Uterus (tissue), 4 donors: Measurements from ENCODE around the gene TLE4. TPM values are rescaled to one million over a fixed set of nuclear protein-coding genes. Genes with fewer than 3 reads are reported as not detected.
A peak's percentile ranks its signal among the peaks of the same experiment; 100 is the strongest.

Experiments used
- DNase-seq, 2 donors: peaks; one replicate each; pipeline ENCODE4 v3.0.0-alpha.2; 2019 to 2020
- H3K27ac ChIP-seq, 2 donors: fragments of 200-600 bp; sonication (generic); 1 replicate in 1 of 2; 2 replicates in 1 of 2; pipeline ENCODE4 v1.5.1; 2016 to 2018
- H3K27me3 ChIP-seq, 2 donors: fragments of 200-600 bp; sonication (generic); one replicate each; pipeline ENCODE4 v1.5.1; 2018 to 2019; ENCODE audit warnings: control low read depth in 1 of 2
- H3K36me3 ChIP-seq, 2 donors: fragments of 200-600 bp; sonication (generic); one replicate each; pipeline ENCODE4 v1.5.1; 2019; ENCODE audit warnings: control low read depth in 1 of 2
- H3K4me1 ChIP-seq, 2 donors: fragments of 200-600 bp; sonication (generic); one replicate each; pipeline ENCODE4 v1.5.1; 2018 to 2019; ENCODE audit warnings: control low read depth in 1 of 2
- H3K4me3 ChIP-seq, 2 donors: fragments of 200-600 bp; sonication (generic); 1 replicate in 1 of 2; 2 replicates in 1 of 2; pipeline ENCODE4 v1.5.1; 2018 to 2019; ENCODE audit warnings: mild to moderate bottlenecking in 1 of 2
- H3K9me3 ChIP-seq, 2 donors: fragments of 200-600 bp; sonication (generic); one replicate each; pipeline ENCODE4 v1.5.1; 2019; ENCODE audit warnings: control low read depth in 1 of 2
- CTCF ChIP-seq, 4 experiments: fragments of 200-600 bp in 2 of 4; fragments of 450-650 bp in 2 of 4; sonication (generic) in 2 of 4; IDR thresholded peaks; one replicate each; pipeline ENCODE4 v1.5.1; 2016 to 2019; ENCODE audit warnings: antibody characterized with exemption in 4 of 4, mild to moderate bottlenecking in 2 of 4, moderate library complexity in 1 of 4
- POLR2A ChIP-seq, 2 donors: fragments of 450-650 bp; IDR thresholded peaks; one replicate each; pipeline ENCODE4 v1.6.1; 2016; ENCODE audit warnings: antibody characterized with exemption in 2 of 2, mild to moderate bottlenecking in 1 of 2, moderate library complexity in 1 of 2
- intact Hi-C: fragments of 100-400 bp; cut with DNase I; formaldehyde crosslinking; loops from one replicate; pipeline ENCODE4 v1.15.1; 2023; ENCODE audit warnings: low total_unique reads
- total RNA-seq, 4 donors: library from RNA; depleted of rRNA in 3 of 4; stranded (reverse); fragments of >200 nt in 3 of 4; gene quantifications; one replicate each; pipeline versions ENCODE4 v1.1.0 to v1.2.4, GENCODE V29; 2014 to 2023
- donor health status: DM: yes; HTN: yes; CAD: no.

The TLE4 gene
- total RNA-seq, 4 donors from 2014 or later = 21.1 to 134 (median 35.1) TPM

- H3K27ac ChIP-seq = no peak overlapping the region
- peaks cover 5 to 6% of the 10 kb centered on the region in 2 donors for H3K4me1 ChIP-seq
- no peaks in the 10 kb centered on the region for H3K27me3 ChIP-seq
- no peak for DNase-seq
- no peaks in the 10 kb centered on the region for H3K9me3 ChIP-seq
- no peak for TF ChIP-seq POLR2A (IDR thresholded peaks at IDR 0.05)
- no peak for TF ChIP-seq CTCF (IDR thresholded peaks at IDR 0.05)
- no peak overlapping the region for H3K4me3 ChIP-seq
- intact Hi-C loops = no loop called here
- no peaks in the 10 kb centered on the region for H3K36me3 ChIP-seq
These were observed 95.4 kb downstream of the TLE4 start for GRCh38 chr9:79667120-79667519.

GRCh38 chr9:79667817-79668436, 96.2 kb downstream of the TLE4 start:
- H3K4me3 ChIP-seq = no peak overlapping the region
- intact Hi-C loops = no loop called here
- DNase-seq = no peak
- no peak overlapping the region for H3K27ac ChIP-seq
- no peaks in the 10 kb centered on the region for H3K27me3 ChIP-seq
- no peak for TF ChIP-seq CTCF (IDR thresholded peaks at IDR 0.05)
- no peak for TF ChIP-seq POLR2A (IDR thresholded peaks at IDR 0.05)
- no peaks in the 10 kb centered on the region for H3K36me3 ChIP-seq
- H3K9me3 ChIP-seq = no peaks in the 10 kb centered on the region
- peaks cover 0 to 2% of the 10 kb centered on the region in 2 donors for H3K4me1 ChIP-seq

- TF ChIP-seq POLR2A (IDR thresholded peaks at IDR 0.05) (no peak), CTCF (IDR thresholded peaks at IDR 0.05) (no peak)
- H3K9me3 ChIP-seq = no peaks in the 10 kb centered on the region
- H3K36me3 ChIP-seq = no peaks in the 10 kb centered on the region
- H3K4me1 ChIP-seq = no peaks in the 10 kb centered on the region
- intact Hi-C loops = no loop called here
- H3K27me3 ChIP-seq = no peaks in the 10 kb centered on the region
- H3K27ac ChIP-seq = no peak overlapping the region
- no peak for DNase-seq
- no peak overlapping the region for H3K4me3 ChIP-seq
These were observed 97.2 kb downstream of the TLE4 start for GRCh38 chr9:79668956-79669355.

GRCh38 chr9:79670269-79670961, 98.7 kb downstream of the TLE4 start:
- Histone ChIP-seq H3K9me3 (no peaks in the 10 kb centered on the region), H3K27ac (no peak overlapping the region), H3K4me3 (no peak overlapping the region), H3K36me3 (no peaks in the 10 kb centered on the region), H3K4me1 (no peaks in the 10 kb centered on the region), H3K27me3 (no peaks in the 10 kb centered on the region)
- intact Hi-C loops = no loop called here
- TF ChIP-seq CTCF (IDR thresholded peaks at IDR 0.05) (no peak), POLR2A (IDR thresholded peaks at IDR 0.05) (no peak)
- no peak for DNase-seq

- no peaks in the 10 kb centered on the region for H3K27me3 ChIP-seq
- no peak for DNase-seq
- H3K4me1 ChIP-seq = no peaks in the 10 kb centered on the region
- intact Hi-C loops = no loop called here
- peak overlapping the region in 1 of 2 donors; percentile 14 for H3K27ac ChIP-seq
- TF ChIP-seq CTCF (IDR thresholded peaks at IDR 0.05) (no peak), POLR2A (IDR thresholded peaks at IDR 0.05) (no peak)
- no peaks in the 10 kb centered on the region for H3K9me3 ChIP-seq
- H3K36me3 ChIP-seq = no peaks in the 10 kb centered on the region
- H3K4me3 ChIP-seq = no peak overlapping the region
These were observed 99.8 kb downstream of the TLE4 start for GRCh38 chr9:79671558-79671957.
